Stimulated activated CD8-positive, alpha-beta memory T cell treated with anti-CD3 and anti-CD28 coated beads, Interleukin-4, amount 100 ng/mL, for 48 hours (primary cell): Measurements from ENCODE around the gene HAS3.
"Not testable (repeated sequence)": the region's sequence is repeated elsewhere in the genome, so short reads cannot be mapped to it uniquely, and the experiment has no call there.

Experiments
- DNase-seq: peaks from one replicate; pipeline ENCODE4 v3.0.0-alpha.2; 2020

The HAS3 gene, protein sequence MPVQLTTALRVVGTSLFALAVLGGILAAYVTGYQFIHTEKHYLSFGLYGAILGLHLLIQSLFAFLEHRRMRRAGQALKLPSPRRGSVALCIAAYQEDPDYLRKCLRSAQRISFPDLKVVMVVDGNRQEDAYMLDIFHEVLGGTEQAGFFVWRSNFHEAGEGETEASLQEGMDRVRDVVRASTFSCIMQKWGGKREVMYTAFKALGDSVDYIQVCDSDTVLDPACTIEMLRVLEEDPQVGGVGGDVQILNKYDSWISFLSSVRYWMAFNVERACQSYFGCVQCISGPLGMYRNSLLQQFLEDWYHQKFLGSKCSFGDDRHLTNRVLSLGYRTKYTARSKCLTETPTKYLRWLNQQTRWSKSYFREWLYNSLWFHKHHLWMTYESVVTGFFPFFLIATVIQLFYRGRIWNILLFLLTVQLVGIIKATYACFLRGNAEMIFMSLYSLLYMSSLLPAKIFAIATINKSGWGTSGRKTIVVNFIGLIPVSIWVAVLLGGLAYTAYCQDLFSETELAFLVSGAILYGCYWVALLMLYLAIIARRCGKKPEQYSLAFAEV

GRCh38 chr16:69105501-69106361 is at the start of gene HAS3:
HAS3 (plus strand) TSS chr16:69105653; CDS start chr16:69109396, 3,743 bp downstream.
- DNase-seq = peak; percentile 58

DNA sequence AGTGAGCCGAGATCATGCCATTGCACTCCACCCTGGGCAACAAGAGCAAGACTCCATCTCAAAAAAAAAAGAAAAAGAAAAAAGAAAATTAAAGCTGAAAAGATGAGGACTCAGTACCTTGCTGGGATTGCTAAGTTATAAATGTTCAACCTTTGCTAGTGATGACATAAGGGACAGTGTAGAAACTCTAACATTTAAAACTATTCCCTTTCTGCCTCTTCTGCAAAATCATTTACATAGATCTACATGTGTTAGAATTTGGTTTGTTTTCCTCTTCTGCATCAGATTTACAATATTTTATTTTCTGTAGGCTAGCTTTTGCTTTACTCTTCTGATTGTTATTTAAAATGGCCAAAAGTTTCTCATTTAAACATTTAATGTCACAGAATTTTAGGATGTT is 49.5 kb upstream of the HAS3 start:
- no peak for DNase-seq

- DNase-seq = no peak
Observed at GRCh38 chr16:69056421-69056820, 49.0 kb upstream of the HAS3 start.

- DNase-seq = no peak
Observed at GRCh38 chr16:69057400-69058378, 47.8 kb upstream of the HAS3 start.

DNA sequence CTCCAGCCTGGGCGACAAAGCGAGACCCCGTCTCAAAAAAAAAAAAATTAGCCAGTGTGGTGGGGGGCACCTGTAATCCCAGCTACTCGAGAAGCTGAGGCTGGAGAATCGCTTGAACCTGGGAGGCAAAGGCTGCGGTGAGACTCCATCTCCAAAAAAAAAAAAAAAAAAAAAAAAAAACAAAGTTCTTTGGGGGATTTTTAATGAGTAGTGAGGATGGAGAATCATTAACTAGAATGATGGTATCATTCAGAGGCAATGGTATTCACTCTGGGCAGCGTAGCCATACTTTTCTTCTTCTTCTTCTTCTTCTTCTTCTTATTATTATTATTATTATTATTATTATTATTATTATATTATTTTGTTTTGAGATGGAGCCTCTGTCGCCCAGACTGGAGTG is 42.0 kb upstream of the HAS3 start:
- DNase-seq = not testable (repeated sequence)

DNA sequence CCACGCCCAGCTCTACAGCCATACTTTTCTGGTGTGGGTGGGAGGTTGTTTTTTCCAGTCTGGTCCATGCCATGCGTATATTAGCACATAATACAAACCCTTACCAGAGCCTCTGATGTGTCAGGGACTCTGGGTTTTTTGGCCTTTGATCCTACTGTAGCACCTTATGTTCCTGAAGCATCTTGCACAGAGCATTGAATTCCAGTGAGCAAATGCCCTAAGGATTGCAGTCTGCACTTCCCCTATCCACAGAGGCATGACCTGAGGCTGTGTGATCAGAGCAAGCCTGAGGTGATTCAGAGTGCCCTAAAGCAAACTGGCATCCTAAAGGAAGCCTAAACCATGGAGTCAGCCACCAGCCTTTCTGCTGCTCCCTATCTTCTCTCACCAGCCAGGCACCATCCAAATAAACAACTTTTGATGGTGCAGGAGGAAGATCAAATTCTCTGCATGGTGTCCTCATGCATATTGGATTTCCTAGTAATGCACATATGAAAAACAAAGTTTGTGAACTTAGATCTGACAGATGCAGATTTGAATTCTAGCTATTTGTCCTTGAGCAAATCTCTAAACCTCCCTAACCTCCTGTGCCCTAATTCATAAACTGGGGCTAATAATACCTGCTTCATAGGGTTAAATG is 41.2 kb upstream of the HAS3 start:
- no peak for DNase-seq

DNA sequence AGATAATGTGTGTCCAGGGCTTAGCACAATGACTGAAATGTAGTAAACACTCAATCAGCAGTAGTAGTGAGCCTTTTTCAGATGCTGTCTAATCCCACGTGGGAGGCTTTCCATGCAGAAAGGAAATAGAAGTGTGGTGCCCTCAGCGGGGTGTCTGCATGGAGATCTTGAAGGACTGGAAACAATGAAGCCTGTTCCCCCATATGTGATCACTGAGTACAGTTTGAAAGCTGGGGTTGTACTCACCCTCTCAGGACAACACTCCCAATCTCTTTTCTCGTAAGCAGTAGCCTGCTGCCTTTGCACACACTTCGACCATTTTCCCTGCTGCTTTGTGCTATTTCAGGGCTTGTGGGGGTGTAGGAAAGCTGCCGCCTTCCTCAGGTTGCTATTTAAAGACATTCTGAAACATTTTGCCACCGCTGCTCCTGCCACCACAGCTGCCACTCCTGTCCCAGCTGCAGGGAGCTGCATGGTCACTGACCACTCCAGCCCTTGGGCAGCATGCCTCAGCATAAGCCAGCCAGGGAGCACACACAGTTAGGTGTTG is 40.6 kb upstream of the HAS3 start:
- no peak for DNase-seq

GRCh38 chr16:69069504-69069903 is 35.9 kb upstream of the HAS3 start:
- no peak for DNase-seq

DNA sequence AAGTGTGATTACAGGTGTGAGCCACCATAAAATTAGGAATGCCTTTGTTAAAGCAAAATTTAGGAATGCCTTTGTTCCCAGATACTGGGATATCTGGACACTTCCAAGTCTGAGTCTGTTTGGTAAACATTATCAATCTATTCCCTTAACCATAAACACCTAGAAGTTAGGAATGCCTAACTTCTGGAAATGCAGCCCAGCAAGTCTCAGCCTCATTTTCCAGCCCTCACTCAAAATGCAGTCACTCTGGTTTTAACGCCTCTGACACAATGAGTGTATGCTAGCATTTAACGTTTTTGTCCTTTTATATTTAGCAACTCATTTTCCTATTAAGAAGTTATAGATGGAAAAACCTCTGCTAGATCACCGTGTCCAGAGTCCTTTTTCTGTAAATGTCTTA is 34.4 kb upstream of the HAS3 start:
- DNase-seq = no peak

DNA sequence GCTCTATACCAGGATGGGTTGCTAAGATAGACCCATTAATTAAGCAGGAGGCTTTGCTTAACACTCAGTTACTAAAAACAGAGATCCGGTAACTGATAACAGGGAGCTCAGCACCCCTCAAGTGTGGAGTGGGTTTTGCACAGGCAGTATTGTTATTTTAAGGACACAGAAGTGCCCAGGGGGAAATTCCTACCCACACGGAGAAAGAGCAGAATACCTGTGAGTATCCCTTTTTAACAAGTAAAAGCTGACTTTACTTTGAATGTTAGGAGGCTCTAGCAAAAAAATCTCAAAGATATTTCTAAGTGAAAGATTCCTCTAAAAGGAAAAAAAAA is 32.8 kb upstream of the HAS3 start:
- no peak for DNase-seq

- no peak for DNase-seq
Observed at GRCh38 chr16:69073181-69073702, 32.2 kb upstream of the HAS3 start.

- DNase-seq = no peak
Observed at GRCh38 chr16:69077251-69077650, 28.2 kb upstream of the HAS3 start.

- no peak for DNase-seq
Observed at GRCh38 chr16:69078073-69078472, 27.4 kb upstream of the HAS3 start.

DNA sequence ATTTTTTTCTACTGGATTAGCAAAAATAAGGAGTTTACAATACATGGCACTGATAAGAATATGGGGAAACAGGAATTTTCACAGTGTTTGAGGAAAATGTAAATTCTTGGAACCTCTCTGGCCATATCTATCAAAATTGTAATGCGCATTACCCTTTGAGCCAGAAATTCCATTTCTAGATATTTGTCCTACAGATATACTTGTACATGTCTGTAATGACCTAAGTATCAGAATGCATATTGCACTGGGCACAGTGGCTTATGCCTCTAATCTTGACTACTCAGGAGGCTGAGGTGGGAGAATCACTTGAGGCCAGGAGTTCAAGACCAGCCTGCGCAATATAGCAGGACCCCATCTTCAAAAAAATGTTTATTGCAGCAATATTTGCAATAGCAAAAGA is 25.8 kb upstream of the HAS3 start:
- no peak for DNase-seq

DNA sequence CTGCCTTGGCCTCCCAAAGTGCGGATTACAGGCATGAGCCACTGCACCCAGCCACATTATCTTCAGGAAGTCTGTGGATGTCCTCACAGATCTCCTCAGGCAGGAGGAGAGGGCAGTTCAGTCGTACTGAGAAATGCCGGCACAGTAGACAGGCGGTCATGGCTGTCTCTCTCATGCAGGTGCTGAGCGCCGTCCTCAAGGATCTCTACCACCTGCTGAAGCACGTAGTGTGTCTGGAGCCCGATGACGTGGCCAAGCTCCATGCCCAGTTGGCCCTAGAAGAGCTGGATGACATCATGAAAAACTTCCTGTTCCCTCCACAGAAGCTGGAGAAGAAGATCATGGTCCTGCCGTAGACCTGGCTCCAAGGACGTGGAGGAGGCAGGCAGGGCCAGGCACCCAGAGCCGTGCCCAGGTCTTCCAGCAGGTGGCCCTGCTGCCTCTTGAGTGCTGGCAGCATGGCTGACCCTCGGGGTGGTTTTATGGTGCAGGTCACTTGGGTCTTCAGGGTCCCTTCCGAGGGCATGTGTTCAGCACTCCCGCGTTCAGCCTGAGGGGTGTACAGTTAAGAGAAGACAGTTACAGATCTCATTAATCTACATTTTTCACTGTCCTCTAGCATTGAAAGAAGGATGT is 22.0 kb upstream of the HAS3 start:
- no peak for DNase-seq

DNA sequence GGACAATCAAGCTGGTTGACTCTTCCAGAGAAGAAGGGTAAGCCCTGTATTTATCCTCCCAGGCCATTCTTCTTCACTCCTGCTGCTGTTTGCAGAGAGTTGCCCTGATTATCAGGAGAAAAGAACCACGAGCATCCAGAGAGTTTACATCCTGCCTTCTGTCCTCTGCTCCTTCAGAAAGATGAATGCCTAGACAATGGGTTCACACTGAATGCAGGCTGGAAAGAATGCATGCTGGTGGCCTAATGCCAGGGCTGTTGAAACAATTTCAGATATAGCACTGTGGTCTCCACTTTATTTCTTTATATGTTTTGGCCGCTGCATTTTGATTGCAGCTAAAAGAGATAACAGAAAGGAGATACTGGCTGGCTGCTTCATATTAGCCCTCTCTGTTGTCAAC is 21.2 kb upstream of the HAS3 start:
- no peak for DNase-seq

DNA sequence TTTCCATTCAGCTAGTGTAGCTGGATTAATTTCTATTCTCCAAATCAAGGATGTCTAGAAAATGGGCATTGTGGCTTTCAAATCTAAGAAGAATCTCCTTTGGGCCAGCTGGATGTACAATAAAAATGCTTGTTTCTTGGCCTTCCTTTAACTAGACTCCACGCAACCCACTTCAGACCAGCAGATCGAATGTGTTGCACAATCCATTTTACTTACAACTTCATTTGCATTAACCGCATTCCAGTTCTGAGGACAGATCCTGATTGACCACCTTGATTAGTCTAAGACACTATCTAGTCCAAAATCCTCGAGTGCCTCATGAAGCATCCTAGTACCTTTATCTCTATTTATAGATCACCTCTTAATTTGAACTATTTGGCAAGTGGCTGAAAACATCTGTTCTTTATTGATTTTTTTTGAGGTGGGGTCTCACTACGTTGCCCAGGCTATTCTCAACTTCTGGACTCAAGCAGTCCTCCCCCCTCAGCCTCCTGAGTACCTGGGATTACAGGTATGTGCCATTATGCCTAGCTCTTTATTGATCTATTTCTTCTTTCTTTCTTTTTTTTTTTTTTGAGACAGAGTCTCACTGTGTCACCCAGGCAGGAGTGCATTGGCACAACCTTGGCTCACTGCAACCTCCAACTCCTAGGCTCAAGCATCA is 20.3 kb upstream of the HAS3 start:
- DNase-seq = no peak

GRCh38 chr16:69087161-69087581 is 18.3 kb upstream of the HAS3 start:
- DNase-seq = no peak

GRCh38 chr16:69088684-69089083 is 16.8 kb upstream of the HAS3 start:
- DNase-seq = no peak
